ENCODE data around the gene FUT8. TPM values are rescaled to one million over a fixed set of nuclear protein-coding genes. Genes with fewer than 3 reads are reported as not detected.
"Not testable (repeated sequence)": the region's sequence is repeated elsewhere in the genome, so short reads cannot be mapped to it uniquely, and the experiment has no call there.

The FUT8 gene
- total RNA-seq, 1 experiment from 2014 or later = 78.0 TPM

- Histone ChIP-seq H3K4me1 (replicated peaks) (0 out of 2 replicates have a peak, but pooled peaks cover 3% of the 10 kb centered on the region), H3K9me3 (replicated peaks) (no peaks in the 10 kb centered on the region), H3K27ac (no peak overlapping the region), H3K36me3 (no peaks in the 10 kb centered on the region), H3K27me3 (replicated peaks) (no peaks in the 10 kb centered on the region), H3K4me3 (no peak overlapping the region)
- DNase-seq (ENCODE audit: low read depth in 1 of 2, low spot score in 2 of 2) = no peak
These were observed 211.2 kb downstream of the FUT8 start for GRCh38 chr14:65623759-65624158.

- H3K27me3 ChIP-seq (replicated peaks) = no peaks in the 10 kb centered on the region
- no peak overlapping the region for H3K27ac ChIP-seq
- 0 out of 2 replicates have a peak, but pooled peaks cover 3% of the 10 kb centered on the region for H3K4me1 ChIP-seq (replicated peaks)
- H3K9me3 ChIP-seq (replicated peaks) = no peaks in the 10 kb centered on the region
- no peak overlapping the region for H3K4me3 ChIP-seq
- DNase-seq (ENCODE audit: low read depth in 1 of 2, low spot score in 2 of 2) = no peak
- no peaks in the 10 kb centered on the region for H3K36me3 ChIP-seq
These were observed 214.8 kb downstream of the FUT8 start for GRCh38 chr14:65627315-65627714.

- Histone ChIP-seq H3K4me1 (replicated peaks) (0 out of 2 replicates have a peak, but pooled peaks cover 3% of the 10 kb centered on the region), H3K9me3 (replicated peaks) (no peaks in the 10 kb centered on the region), H3K27me3 (replicated peaks) (no peaks in the 10 kb centered on the region), H3K36me3 (no peaks in the 10 kb centered on the region), H3K27ac (no peak overlapping the region), H3K4me3 (no peak overlapping the region)
- DNase-seq (ENCODE audit: low read depth in 1 of 2, low spot score in 2 of 2) = no peak
These were observed 216.1 kb downstream of the FUT8 start for GRCh38 chr14:65628664-65629063.

GRCh38 chr14:65631040-65631439 lies 218.5 kb downstream of the FUT8 start:
- no peak for DNase-seq (ENCODE audit: low read depth in 1 of 2, low spot score in 2 of 2)
- Histone ChIP-seq H3K4me3 (no peak overlapping the region), H3K27me3 (replicated peaks) (no peaks in the 10 kb centered on the region), H3K27ac (no peak overlapping the region), H3K9me3 (replicated peaks) (no peaks in the 10 kb centered on the region), H3K4me1 (replicated peaks) (no peaks in the 10 kb centered on the region), H3K36me3 (no peaks in the 10 kb centered on the region)

GRCh38 chr14:65632487-65632886 lies 220.0 kb downstream of the FUT8 start:
- Histone ChIP-seq H3K36me3 (no peaks in the 10 kb centered on the region), H3K4me1 (replicated peaks) (no peaks in the 10 kb centered on the region), H3K27me3 (replicated peaks) (no peaks in the 10 kb centered on the region), H3K9me3 (replicated peaks) (no peaks in the 10 kb centered on the region), H3K27ac (no peak overlapping the region), H3K4me3 (no peak overlapping the region)
- no peak for DNase-seq (ENCODE audit: low read depth in 1 of 2, low spot score in 2 of 2)

- DNase-seq (ENCODE audit: low read depth in 1 of 2, low spot score in 2 of 2); H3K9me3 ChIP-seq (replicated peaks); H3K36me3 ChIP-seq: not testable (repeated sequence)
These were observed 221.1 kb downstream of the FUT8 start for GRCh38 chr14:65633666-65634065.

GRCh38 chr14:65637780-65638179 lies 225.2 kb downstream of the FUT8 start:
- Histone ChIP-seq H3K4me1 (replicated peaks) (no peaks in the 10 kb centered on the region), H3K36me3 (no peaks in the 10 kb centered on the region), H3K27ac (no peak overlapping the region), H3K27me3 (replicated peaks) (no peaks in the 10 kb centered on the region), H3K9me3 (replicated peaks) (no peaks in the 10 kb centered on the region), H3K4me3 (no peak overlapping the region)
- DNase-seq (ENCODE audit: low read depth in 1 of 2, low spot score in 2 of 2) = no peak

More at GRCh38 chr14:65633666-65634065, 221.1 kb downstream of the FUT8 start:
- not testable (repeated sequence) for H3K27ac ChIP-seq; H3K4me1 ChIP-seq (replicated peaks); H3K27me3 ChIP-seq (replicated peaks); H3K4me3 ChIP-seq

GRCh38 chr14:65639216-65639615 lies 226.7 kb downstream of the FUT8 start:
- Histone ChIP-seq H3K27me3 (replicated peaks) (no peaks in the 10 kb centered on the region), H3K4me1 (replicated peaks) (no peaks in the 10 kb centered on the region), H3K9me3 (replicated peaks) (no peaks in the 10 kb centered on the region), H3K4me3 (no peak overlapping the region), H3K36me3 (no peaks in the 10 kb centered on the region), H3K27ac (no peak overlapping the region)
- DNase-seq (ENCODE audit: low read depth in 1 of 2, low spot score in 2 of 2) = no peak

- Histone ChIP-seq H3K4me3 (no peak overlapping the region), H3K4me1 (replicated peaks) (no peaks in the 10 kb centered on the region), H3K27me3 (replicated peaks) (no peaks in the 10 kb centered on the region), H3K36me3 (no peaks in the 10 kb centered on the region), H3K27ac (no peak overlapping the region), H3K9me3 (replicated peaks) (no peaks in the 10 kb centered on the region)
- DNase-seq (ENCODE audit: low read depth in 1 of 2, low spot score in 2 of 2) = no peak
These were observed 238.3 kb downstream of the FUT8 start for GRCh38 chr14:65650826-65651225.

GRCh38 chr14:65656554-65656953 lies 244.0 kb downstream of the FUT8 start:
- Histone ChIP-seq H3K36me3 (no peaks in the 10 kb centered on the region), H3K4me3 (no peak overlapping the region), H3K27ac (no peak overlapping the region), H3K4me1 (replicated peaks) (no peaks in the 10 kb centered on the region), H3K9me3 (replicated peaks) (no peaks in the 10 kb centered on the region), H3K27me3 (replicated peaks) (no peaks in the 10 kb centered on the region)
- DNase-seq (ENCODE audit: low read depth in 1 of 2, low spot score in 2 of 2) = no peak

- no peak overlapping the region for H3K4me3 ChIP-seq
- no peak overlapping the region for H3K27ac ChIP-seq
- no peak for DNase-seq (ENCODE audit: low read depth in 1 of 2, low spot score in 2 of 2)
- no peaks in the 10 kb centered on the region for H3K27me3 ChIP-seq (replicated peaks)
- no peaks in the 10 kb centered on the region for H3K4me1 ChIP-seq (replicated peaks)
- H3K9me3 ChIP-seq (replicated peaks) = no peaks in the 10 kb centered on the region
- H3K36me3 ChIP-seq = no peaks in the 10 kb centered on the region
These were observed 245.7 kb downstream of the FUT8 start for GRCh38 chr14:65658202-65658601.

GRCh38 chr14:65661865-65662264 lies 249.3 kb downstream of the FUT8 start:
- no peak overlapping the region for H3K4me3 ChIP-seq
- no peak for DNase-seq (ENCODE audit: low read depth in 1 of 2, low spot score in 2 of 2)
- no peaks in the 10 kb centered on the region for H3K4me1 ChIP-seq (replicated peaks)
- no peak overlapping the region for H3K27ac ChIP-seq
- H3K36me3 ChIP-seq = no peaks in the 10 kb centered on the region
- no peaks in the 10 kb centered on the region for H3K27me3 ChIP-seq (replicated peaks)
- no peaks in the 10 kb centered on the region for H3K9me3 ChIP-seq (replicated peaks)

- H3K27me3 ChIP-seq (replicated peaks) = no peaks in the 10 kb centered on the region
- no peaks in the 10 kb centered on the region; the same call in 1 of the 2 replicates for H3K36me3 ChIP-seq
- no peaks in the 10 kb centered on the region for H3K4me1 ChIP-seq (replicated peaks)
- H3K9me3 ChIP-seq (replicated peaks) = no peaks in the 10 kb centered on the region
- H3K4me3 ChIP-seq = no peak overlapping the region
- no peak for DNase-seq (ENCODE audit: low read depth in 1 of 2, low spot score in 2 of 2)
- H3K27ac ChIP-seq = no peak overlapping the region
These were observed 251.9 kb downstream of the FUT8 start for GRCh38 chr14:65664436-65664835.

- no peak for DNase-seq (ENCODE audit: low read depth in 1 of 2, low spot score in 2 of 2)
- Histone ChIP-seq H3K27ac (no peak overlapping the region), H3K4me1 (replicated peaks) (no peaks in the 10 kb centered on the region), H3K9me3 (replicated peaks) (no peaks in the 10 kb centered on the region), H3K27me3 (replicated peaks) (no peaks in the 10 kb centered on the region), H3K36me3 (no peaks in the 10 kb centered on the region), H3K4me3 (no peak overlapping the region)
These were observed 264.0 kb downstream of the FUT8 start for GRCh38 chr14:65676361-65677014.

- H3K4me3 ChIP-seq = no peak overlapping the region
- no peaks in the 10 kb centered on the region for H3K4me1 ChIP-seq (replicated peaks)
These were observed 273.0 kb downstream of the FUT8 start for GRCh38 chr14:65685572-65685971.

More at GRCh38 chr14:65685572-65685971, 273.0 kb downstream of the FUT8 start:
- Histone ChIP-seq H3K27ac (no peak overlapping the region), H3K9me3 (replicated peaks) (no peaks in the 10 kb centered on the region), H3K36me3 (no peaks in the 10 kb centered on the region), H3K27me3 (replicated peaks) (no peaks in the 10 kb centered on the region)
- no peak for DNase-seq (ENCODE audit: low read depth in 1 of 2, low spot score in 2 of 2)
